NOMO-1 treated with DMSO at 0.1 percent for 48 hours (cell line): ENCODE results near the gene ZFR.
"Not testable (repeated sequence)": the region's sequence is repeated elsewhere in the genome, so short reads cannot be mapped to it uniquely, and the experiment has no call there.

Source experiments
- DNase-seq: peaks from one replicate; lab custom pipeline; 2025; ENCODE audit not compliant: unreplicated experiment; lab: John Stamatoyannopoulos, UW

ZFR gene

DNA sequence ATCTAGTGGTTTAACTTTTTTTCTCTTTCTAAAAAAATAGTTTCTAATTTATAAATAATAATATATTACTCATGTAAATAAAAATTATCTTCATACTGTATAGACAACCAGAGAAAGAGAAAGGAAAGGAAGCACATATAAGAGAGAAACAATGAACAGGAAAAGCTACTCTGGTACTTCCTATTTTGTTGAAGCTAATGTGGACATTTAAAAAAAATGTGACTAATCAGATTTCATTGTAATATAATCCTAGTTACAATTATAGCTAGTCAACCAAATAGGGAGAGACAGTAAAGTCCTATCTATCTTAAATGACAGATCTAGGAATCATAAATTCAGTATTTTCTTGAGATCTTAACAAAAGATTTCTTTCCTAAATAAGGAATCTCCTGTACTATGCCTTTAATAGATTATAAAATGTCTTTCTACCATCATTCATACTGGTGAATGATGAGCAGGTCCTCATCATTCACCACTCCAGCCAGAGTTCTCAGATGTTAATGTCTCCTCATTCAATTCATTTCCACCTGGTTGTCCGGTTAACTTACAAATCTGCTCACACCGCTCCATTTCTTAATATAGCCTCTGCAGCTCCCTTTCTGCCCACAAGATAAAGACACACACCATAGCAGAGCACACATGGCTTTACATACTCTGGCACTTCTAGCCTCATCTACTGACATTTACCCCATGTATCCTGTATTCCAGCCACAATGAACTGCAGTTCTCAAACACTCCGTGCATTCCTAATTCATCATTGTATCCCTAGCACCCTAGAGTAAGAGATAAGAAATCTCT lies 30.9 kb downstream of the ZFR start:
- DNase-seq = peak; percentile 31

DNA sequence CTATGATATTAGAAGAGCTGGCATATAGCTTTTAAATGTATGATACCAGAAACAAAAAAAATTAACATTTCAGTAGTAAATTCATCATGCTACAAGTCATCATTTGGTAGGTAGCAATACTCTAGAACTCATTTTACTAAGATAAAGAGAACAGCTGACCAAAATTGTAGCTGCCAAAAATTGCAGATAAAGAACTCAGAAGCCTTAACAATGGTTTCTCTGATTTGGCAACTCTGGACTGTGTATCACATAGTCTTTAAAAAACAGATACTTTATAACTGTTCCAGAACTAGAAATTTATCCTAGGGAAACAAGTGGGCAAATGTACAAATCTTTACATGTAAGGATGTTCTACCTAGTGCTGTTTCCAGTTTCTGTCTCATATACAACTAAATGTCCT lies 33.9 kb downstream of the ZFR start:
- DNase-seq = no peak

DNA sequence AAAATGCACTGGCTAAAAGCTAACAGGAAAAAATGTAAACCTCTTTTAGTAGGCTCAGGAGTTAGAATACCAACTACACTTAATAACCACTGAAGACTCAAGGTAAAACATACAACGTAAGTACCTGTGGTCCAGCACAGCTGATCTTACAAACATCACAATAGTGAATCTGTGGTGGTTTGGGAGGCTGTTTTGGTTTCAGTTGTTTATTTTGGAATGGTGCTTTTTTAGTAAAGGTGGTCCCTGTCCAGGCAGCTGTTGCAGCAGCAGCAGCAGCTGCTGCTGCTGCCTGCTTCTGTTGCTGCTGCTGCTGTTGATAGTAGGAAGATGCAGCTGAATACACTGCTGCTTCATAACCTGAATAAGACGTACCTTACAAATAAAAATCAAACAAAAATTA lies 37.9 kb downstream of the ZFR start:
- no peak for DNase-seq

GRCh38 chr5:32405507-32405906 lies 39.0 kb downstream of the ZFR start:
- DNase-seq = no peak

- DNase-seq = no peak
Observed at GRCh38 chr5:32403760-32404159, 40.8 kb downstream of the ZFR start.

DNA sequence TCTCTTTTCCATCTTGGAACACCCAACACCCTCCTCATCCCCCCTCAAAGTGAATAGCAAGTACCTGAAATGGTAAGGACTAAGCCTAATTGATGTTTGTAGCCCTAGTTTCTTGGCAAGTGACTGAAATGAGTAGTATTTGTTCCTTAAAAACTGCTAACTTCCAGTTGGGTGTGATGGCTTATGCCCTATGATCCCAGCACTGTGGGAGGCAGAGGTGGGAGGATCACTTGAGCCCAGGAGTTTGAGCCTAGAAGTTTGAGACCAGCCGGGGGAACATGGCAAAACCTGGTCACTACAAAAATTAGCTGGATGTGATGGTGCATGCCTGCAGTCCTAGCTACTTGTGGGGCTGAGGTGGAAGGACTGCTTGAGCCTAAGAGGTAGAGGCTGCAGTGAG lies 44.1 kb downstream of the ZFR start:
- no peak for DNase-seq

- DNase-seq = not testable (repeated sequence)
Observed at GRCh38 chr5:32398754-32399153, 45.8 kb downstream of the ZFR start.

GRCh38 chr5:32394981-32395380 lies 49.6 kb downstream of the ZFR start:
- peak; percentile 98 for DNase-seq

GRCh38 chr5:32392039-32392438 lies 52.5 kb downstream of the ZFR start:
- no peak for DNase-seq

DNA sequence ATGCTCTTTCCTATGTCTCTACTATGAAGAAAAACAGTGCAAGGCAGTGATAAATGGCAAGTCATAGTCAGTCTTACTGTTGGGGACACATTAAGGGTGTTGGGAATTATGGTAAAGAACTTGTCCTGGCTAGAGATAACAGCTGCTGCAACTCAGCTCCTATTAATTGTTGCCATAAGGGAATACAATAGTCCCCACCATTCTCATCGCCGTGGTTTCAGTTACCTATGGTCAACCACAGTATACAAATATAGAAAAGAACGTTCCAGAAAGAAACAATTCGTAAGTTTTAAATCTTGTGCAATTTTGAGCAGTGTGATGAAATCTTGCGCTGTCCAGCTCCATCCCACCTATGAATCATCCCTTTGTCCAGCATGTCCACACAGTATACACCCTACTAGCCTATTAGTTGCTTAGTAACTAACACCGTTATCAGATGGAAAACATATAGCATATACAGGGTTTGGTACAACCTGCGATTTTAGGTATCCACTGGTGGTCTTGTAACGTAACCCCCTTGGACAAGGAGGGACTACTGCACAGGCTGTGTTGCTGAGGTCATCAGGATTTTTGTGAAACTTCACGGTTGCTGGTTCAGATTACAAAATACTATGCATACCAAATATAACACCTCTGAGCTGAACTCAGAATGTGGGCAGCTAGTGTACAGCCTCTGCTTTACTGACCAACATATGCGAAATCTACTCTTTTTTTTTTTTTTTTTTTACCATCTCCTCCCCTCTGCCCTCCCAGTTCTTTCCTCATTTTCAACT lies 53.5 kb downstream of the ZFR start:
- peak; percentile 95 for DNase-seq

GRCh38 chr5:32388432-32389129 lies 56.0 kb downstream of the ZFR start:
- peak; percentile 95 for DNase-seq

GRCh38 chr5:32387841-32388240 lies 56.7 kb downstream of the ZFR start:
- no peak for DNase-seq

DNA sequence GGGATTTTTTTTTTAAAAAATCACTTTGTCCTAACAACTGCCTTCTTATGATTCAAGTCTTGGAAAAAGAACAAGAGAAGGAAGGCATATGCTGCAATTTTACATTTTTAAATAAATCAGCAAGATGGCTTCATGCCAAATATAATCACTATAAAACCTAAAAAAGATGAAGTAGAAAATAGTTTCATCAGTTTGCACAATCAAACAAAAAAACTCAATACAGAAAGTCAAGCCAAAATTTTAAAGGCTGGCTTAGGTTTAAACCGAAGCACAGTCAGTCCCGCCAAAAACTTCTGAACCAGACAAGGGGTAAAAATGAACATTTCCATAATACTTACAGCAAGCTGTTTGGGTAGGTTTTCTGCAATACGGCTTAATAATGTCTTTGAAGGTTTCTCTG lies 57.3 kb downstream of the ZFR start:
- DNase-seq = peak; percentile 49

GRCh38 chr5:32384621-32385020 lies 59.9 kb downstream of the ZFR start:
- no peak for DNase-seq

- DNase-seq = no peak
Observed at GRCh38 chr5:32383586-32383985, 61.0 kb downstream of the ZFR start.

GRCh38 chr5:32383065-32383464 lies 61.5 kb downstream of the ZFR start:
- no peak for DNase-seq

DNA sequence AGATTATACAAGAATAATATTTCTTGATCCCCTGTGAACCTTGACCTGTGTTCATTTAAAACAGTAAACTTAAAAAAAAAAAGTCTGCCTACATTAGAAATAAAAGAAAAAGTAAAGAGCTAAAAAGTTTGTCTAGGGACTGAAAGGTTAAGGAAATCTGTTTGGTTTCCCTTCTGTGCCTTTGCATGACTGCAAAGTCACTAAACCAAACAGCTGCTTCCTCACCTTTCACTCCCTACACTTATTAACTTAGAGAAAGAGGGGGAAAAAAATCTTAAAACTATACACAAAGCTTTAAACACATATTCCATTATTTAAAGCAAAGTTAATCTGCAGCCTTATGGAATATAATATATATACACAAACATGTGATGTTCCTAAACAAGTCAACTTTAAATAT lies 65.1 kb downstream of the ZFR start:
- DNase-seq = no peak

GRCh38 chr5:32378966-32379365 lies 65.6 kb downstream of the ZFR start:
- no peak for DNase-seq

DNA sequence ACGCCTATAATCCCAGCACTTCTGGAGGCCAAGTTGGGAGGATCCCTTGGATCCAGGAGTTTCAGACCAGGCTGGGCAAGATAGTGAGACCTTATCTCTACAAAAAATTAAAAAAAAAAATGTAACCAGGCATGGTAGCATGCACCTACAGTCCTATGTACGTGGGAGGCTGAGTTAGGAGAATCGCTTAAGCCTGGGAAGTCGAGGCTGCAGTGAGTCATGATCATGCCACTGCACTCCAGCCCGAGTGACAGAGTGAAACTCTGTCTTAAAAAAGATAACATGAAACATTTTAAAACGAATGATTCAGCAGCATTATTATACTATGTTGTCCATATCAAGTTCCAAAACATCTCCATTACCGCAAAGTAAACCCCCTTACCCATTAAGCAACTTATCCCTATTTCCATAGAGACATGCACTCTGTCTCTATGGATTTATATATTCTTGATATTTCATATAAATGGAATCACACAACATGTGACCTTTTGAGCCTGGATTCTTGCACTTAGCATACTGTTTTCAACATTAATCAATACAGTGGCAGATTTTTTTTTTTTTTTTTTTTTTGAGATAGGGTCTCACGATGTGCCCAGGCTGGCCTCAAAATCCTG lies 74.9 kb downstream of the ZFR start:
- no peak for DNase-seq

DNA sequence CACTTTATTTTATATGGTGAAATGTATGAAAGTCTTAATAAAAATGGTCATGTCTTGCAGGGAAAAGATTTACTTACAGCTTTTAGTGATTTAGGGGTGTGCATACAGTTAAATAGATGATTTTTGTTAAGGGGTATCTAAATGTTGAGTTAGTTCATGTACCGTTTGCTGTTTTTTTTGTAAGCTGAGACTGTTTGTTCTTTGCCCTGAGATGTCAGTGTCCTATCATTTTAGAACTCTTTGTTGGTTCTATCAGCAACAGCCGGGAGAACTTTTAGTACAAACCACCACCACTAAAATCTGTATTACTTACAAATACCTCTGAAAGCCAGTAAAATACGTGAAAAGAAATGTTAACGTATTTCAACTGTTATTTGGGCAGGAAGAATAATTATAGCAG lies 75.5 kb downstream of the ZFR start:
- no peak for DNase-seq

DNA sequence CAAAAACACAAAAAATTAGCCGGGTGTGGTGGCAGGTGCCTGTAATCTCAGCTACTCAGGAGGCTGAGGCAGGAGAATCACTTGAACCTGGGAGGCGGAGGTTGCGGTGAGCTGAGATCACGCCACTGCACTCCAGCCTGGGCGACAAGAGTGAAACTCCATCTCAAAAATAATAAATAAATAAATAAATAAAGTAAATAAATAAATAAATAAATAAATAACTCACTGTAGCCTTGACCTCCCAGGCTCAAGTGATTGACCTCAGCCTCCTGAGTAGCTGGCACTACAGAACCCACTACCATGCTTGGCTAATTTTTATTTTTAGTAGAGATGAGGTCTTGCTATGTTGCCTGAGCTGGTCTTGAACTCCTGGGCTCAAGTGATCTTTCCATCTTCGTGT lies 77.3 kb downstream of the ZFR start:
- not testable (repeated sequence) for DNase-seq
